HepG2 (cell line): ENCODE results near the gene BTBD17. TPM values are rescaled to one million over a fixed set of nuclear protein-coding genes. Genes with fewer than 3 reads are reported as not detected.

Experiments
- ATAC-seq: fragments of 200-7000 bp; cut with Tn5 transposase; 3 replicates; pipeline ENCODE4 v1.9.1; 2020; ENCODE audit warnings: mild to moderate bottlenecking, moderate library complexity
- BruUV-seq: library from RNA; stranded (reverse); fragments of 400-500 nt; replicated peaks from 2 replicates; lab custom pipeline; 2021; lab: Mats Ljungman, UMichigan
- CTCF ChIA-PET: fragments of 300-600 bp; formaldehyde crosslinking; extraction: SDS; loops from one replicate; lab custom pipeline; 2021; ENCODE audit warnings: low total read pairs, inconsistent platforms, low intra/inter-chr PET ratio; lab: Yijun Ruan, JAX
- POLR2A ChIA-PET: fragments of 350-600 bp; sonication (Branson Sonifier 250); formaldehyde crosslinking; loops from one replicate; lab custom pipeline; 2020; ENCODE audit warnings: antibody characterized with exemption, inconsistent platforms; lab: Yijun Ruan, JAX
- DNase-seq: peaks from one replicate; pipeline ENCODE4 v3.0.0-alpha.2; 2015; ENCODE audit warnings: low spot score
- FAIRE-seq: peaks from 3 replicates; lab custom pipeline; 2011; peaks lifted over from hg19 to GRCh38; lab: Jason Lieb, UNC
- H2AFZ ChIP-seq: one replicate; pipeline ENCODE4 v1.6.1; 2011; ENCODE audit warnings: low read length, inconsistent platforms
- H3K27ac ChIP-seq: fragments of 300-600 bp; 3 replicates; pipeline ENCODE4 v1.8.0; 2011; ENCODE audit warnings: mixed run types, mild to moderate bottlenecking, mixed read lengths, low read length, inconsistent platforms; ENCODE audit not compliant: insufficient read depth; ENCODE audit errors: extremely low read length
- H3K27me3 ChIP-seq, 2 experiments: fragments of 200-600 bp in 1 of 2; 2 replicates in 1 of 2; 3 replicates in 1 of 2; pipeline versions ENCODE4 v1.6.0 to v1.8.0; 2011; ENCODE audit warnings: low read length in 2 of 2, mild to moderate bottlenecking in 2 of 2, moderate library complexity in 2 of 2, inconsistent platforms in 1 of 2; ENCODE audit not compliant: insufficient read depth in 2 of 2, control insufficient read depth in 1 of 2
- H3K36me3 ChIP-seq, 2 experiments: fragments of 200-600 bp in 1 of 2; replicated peaks in 1 of 2; 2 replicates in 1 of 2; 3 replicates in 1 of 2; pipeline versions ENCODE4 v1.5.1 to v1.8.0; 2011; ENCODE audit warnings: low read length in 2 of 2, inconsistent platforms in 1 of 2; ENCODE audit not compliant: insufficient read depth in 2 of 2, control insufficient read depth in 1 of 2
- H3K4me1 ChIP-seq: 2 replicates; pipeline ENCODE4 v1.5.1; 2012; ENCODE audit warnings: low read length, inconsistent platforms; ENCODE audit not compliant: insufficient read depth
- H3K4me2 ChIP-seq: 2 replicates; pipeline ENCODE4 v1.6.0; 2011; ENCODE audit warnings: low read depth, low read length, inconsistent platforms
- H3K4me3 ChIP-seq, 3 experiments: fragments of 200-600 bp in 1 of 3; sonication (generic), shearing (Covaris generic) in 1 of 3; replicated peaks in 1 of 3; 2 replicates each; pipeline ENCODE4 v1.5.1; 2011 to 2016; ENCODE audit warnings: low read length in 3 of 3, inconsistent platforms in 2 of 3, low read depth in 2 of 3, mild to moderate bottlenecking in 2 of 3, control low read depth in 1 of 3, mixed read lengths in 1 of 3; ENCODE audit not compliant: insufficient read depth in 1 of 3
- H3K79me2 ChIP-seq: one replicate; pipeline ENCODE4 v1.6.1; 2011; ENCODE audit warnings: low read length, inconsistent platforms; ENCODE audit not compliant: insufficient read depth
- H3K9ac ChIP-seq: 2 replicates; pipeline ENCODE4 v1.6.0; 2011; ENCODE audit warnings: mild to moderate bottlenecking, low read depth, low read length, inconsistent platforms; ENCODE audit not compliant: insufficient read depth
- H3K9me3 ChIP-seq: 2 replicates; pipeline ENCODE4 v1.5.1; 2012; ENCODE audit warnings: mild to moderate bottlenecking, low read length
- H4K20me1 ChIP-seq: 2 replicates; pipeline ENCODE4 v1.6.0; 2011; ENCODE audit warnings: inconsistent platforms, mild to moderate bottlenecking, low read length, moderate library complexity; ENCODE audit not compliant: insufficient read depth
- BHLHE40 ChIP-seq: IDR thresholded peaks from 2 replicates; pipeline ENCODE4 v1.6.1; 2011; ENCODE audit warnings: low read length, improper control_type of control experiment
- HCFC1 ChIP-seq: fragments of 150-350 bp; IDR thresholded peaks from 2 replicates; pipeline ENCODE4 v1.6.1; 2014; ENCODE audit warnings: low read depth, low read length
- MTA1 ChIP-seq: sonication (generic); formaldehyde crosslinking; IDR thresholded peaks from 2 replicates; pipeline ENCODE4 v1.4.0; 2020; ENCODE audit warnings: missing genetic modification reagents, mild to moderate bottlenecking, borderline replicate concordance
- NCOA5 ChIP-seq: sonication (generic); formaldehyde crosslinking; IDR thresholded peaks from 2 replicates; pipeline ENCODE4 v1.4.0; 2020; ENCODE audit warnings: missing genetic modification reagents
- NRL ChIP-seq: sonication (generic); formaldehyde crosslinking; IDR thresholded peaks from 2 replicates; pipeline ENCODE4 v1.5.0; 2020; ENCODE audit warnings: missing genetic modification reagents, mild to moderate bottlenecking, moderate library complexity, borderline replicate concordance
- POLR2A ChIP-seq, 2 experiments: IDR thresholded peaks; 2 replicates each; pipeline ENCODE4 v1.6.1; 2011; ENCODE audit warnings: low read depth in 2 of 2, low read length in 2 of 2, mild to moderate bottlenecking in 1 of 2, moderate library complexity in 1 of 2; ENCODE audit not compliant: insufficient read depth in 1 of 2
- RERE ChIP-seq: IDR thresholded peaks from 2 replicates; pipeline ENCODE4 v1.6.1; 2016; ENCODE audit warnings: low read depth, missing genetic modification reagents, missing compliant biosample characterization
- TMF1 ChIP-seq: sonication (generic); formaldehyde crosslinking; IDR thresholded peaks from 2 replicates; pipeline ENCODE4 v1.8.1; 2022; ENCODE audit warnings: low read depth, missing genetic modification reagents
- ZBTB1 ChIP-seq: sonication (generic); formaldehyde crosslinking; IDR thresholded peaks from 2 replicates; pipeline ENCODE4 v1.4.0; 2020; ENCODE audit warnings: missing genetic modification reagents, borderline replicate concordance
- ZNF263 ChIP-seq: sonication (generic); formaldehyde crosslinking; IDR thresholded peaks from 2 replicates; pipeline ENCODE4 v1.4.0; 2020; ENCODE audit warnings: missing genetic modification reagents
- ZNF441 ChIP-seq: sonication (generic); formaldehyde crosslinking; IDR thresholded peaks from 2 replicates; pipeline ENCODE4 v1.7.0; 2021; ENCODE audit warnings: missing genetic modification reagents, borderline replicate concordance
- ZNF773 ChIP-seq: sonication (generic); formaldehyde crosslinking; IDR thresholded peaks from 2 replicates; pipeline ENCODE4 v1.4.0; 2020; ENCODE audit warnings: missing genetic modification reagents, borderline replicate concordance
- ZNF776 ChIP-seq: sonication (generic); formaldehyde crosslinking; IDR thresholded peaks from 2 replicates; pipeline ENCODE4 v1.4.0; 2020; ENCODE audit warnings: mild to moderate bottlenecking, missing genetic modification reagents
- WGBS: methylation state at CpG from one replicate; pipeline ENCODE4 v1.1.6; 2017; ENCODE audit warnings: low lambda C conversion rate; 5-methylcytosine and 5-hydroxymethylcytosine counted together
- in situ Hi-C: cut with HindIII; loops from 2 replicates; pipeline ENCODE4 v1.10.0; 2017; ENCODE audit warnings: low pct_unique_long_range_greater_than_20kb; ENCODE audit not compliant: extremely low pct_ligation_motif_present
- intact Hi-C: fragments of 100-400 bp; cut with micrococcal nuclease; formaldehyde crosslinking; loops from one replicate; pipeline ENCODE4 v1.10.0; 2022; ENCODE audit not compliant: unreplicated experiment
- polyA plus RNA-seq, 8 experiments: library from polyadenylated mRNA; depleted of rRNA in 3 of 8; stranded (reverse) in 7 of 8; unstranded in 1 of 8; fragments of >200 nt; fragmentation: Illumina TruSeq in 4 of 8; extraction: Trizol in 4 of 8; gene quantifications; 2 replicates each; pipeline versions ENCODE4 v1.2.1 to v1.2.3, GENCODE V29; 2011 to 2016; ENCODE audit warnings: low read depth in 4 of 8, missing spikeins in 1 of 8, mixed read lengths in 1 of 8; ENCODE audit not compliant: insufficient read depth in 1 of 8
- total RNA-seq, 5 experiments: library from RNA; depleted of rRNA; stranded (reverse); fragments of >200 nt; fragmentation: Illumina TruSeq; extraction: Trizol; gene quantifications; 2 replicates each; pipeline ENCODE4 v1.2.3, GENCODE V29; 2016; ENCODE audit warnings: low read depth in 1 of 5
- TF ChIP-seq, protein P1 (sequence below): sonication (generic); formaldehyde crosslinking; IDR thresholded peaks from 2 replicates; pipeline ENCODE4 v1.9.0; 2022; ENCODE audit warnings: missing genetic modification reagents, mild to moderate bottlenecking, borderline replicate concordance

Gene BTBD17
- total and polyA plus RNA-seq, 2 of the 13 experiments (the other 11 are each of a cell fraction or from before 2014, with no cell fraction given): not detected

DNA sequence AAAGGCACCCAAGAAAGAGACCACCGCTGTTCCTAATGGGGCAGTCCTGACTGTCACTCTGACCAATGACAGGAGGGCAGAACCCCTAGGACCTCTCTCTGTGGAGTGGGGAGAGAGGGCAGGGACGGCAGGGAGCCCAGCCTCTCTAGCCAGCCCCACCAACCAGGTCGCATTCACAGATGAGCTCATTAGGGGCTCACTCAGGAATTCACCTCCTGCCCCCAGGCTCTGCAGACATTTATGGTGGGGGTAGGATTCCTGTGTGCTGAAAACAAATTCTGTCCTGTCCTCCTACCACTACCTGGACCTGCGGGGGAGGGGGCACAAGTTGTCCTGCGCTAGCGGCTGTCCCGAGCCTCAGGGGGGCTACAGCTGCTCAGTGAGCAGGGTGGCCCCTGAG, 42.5 kb upstream of the BTBD17 start:
- BruUV-seq: no TSS peak
- POLR2A ChIA-PET: interaction anchor here (1.2 kb wide), 1 partner anchor 10 kb away, joined by 3 read pairs; no protein-coding TSS in a partner anchor
- no peaks in the 10 kb centered on the region for H4K20me1 ChIP-seq

More for the DNA sequence above, 42.5 kb upstream of the BTBD17 start:
- Histone ChIP-seq H3K79me2 (no peaks in the 10 kb centered on the region), H3K9me3 (no peaks in the 10 kb centered on the region), H3K4me1 (peaks cover 7% of the 10 kb centered on the region), H3K27me3 (peaks cover 7 to 41% of the 10 kb centered on the region in 2 experiments; a peak in 4 of 5 replicates), H3K4me2 (no peak overlapping the region), H2AFZ (no peak overlapping the region), H3K27ac (no peak overlapping the region), H3K4me3 (no peak overlapping the region)
- intact Hi-C loops (no loop called here), in situ Hi-C loops (no loop called here)
- CTCF ChIA-PET: no interaction called here
- WGBS: 58% methylated on average over 5 of the region's 7 CpGs
- ATAC-seq (0 out of 3 replicates have a peak, but pooled peaks have one; percentile 13), FAIRE-seq (no peak)
- TF ChIP-seq ZNF263 (CRISPR knock-in tag): no peak
- no peak for TF ChIP-seq POLR2A (IDR thresholded peaks at IDR 0.05; ENCODE audit: insufficient read depth in 1 of 2, low read depth in 2 of 2, low read length in 2 of 2)
- TF ChIP-seq ZNF776: no peak
- no peak for TF ChIP-seq RERE (CRISPR knock-in tag)
- TF ChIP-seq NRL: no peak
- TF ChIP-seq, protein P1, sequence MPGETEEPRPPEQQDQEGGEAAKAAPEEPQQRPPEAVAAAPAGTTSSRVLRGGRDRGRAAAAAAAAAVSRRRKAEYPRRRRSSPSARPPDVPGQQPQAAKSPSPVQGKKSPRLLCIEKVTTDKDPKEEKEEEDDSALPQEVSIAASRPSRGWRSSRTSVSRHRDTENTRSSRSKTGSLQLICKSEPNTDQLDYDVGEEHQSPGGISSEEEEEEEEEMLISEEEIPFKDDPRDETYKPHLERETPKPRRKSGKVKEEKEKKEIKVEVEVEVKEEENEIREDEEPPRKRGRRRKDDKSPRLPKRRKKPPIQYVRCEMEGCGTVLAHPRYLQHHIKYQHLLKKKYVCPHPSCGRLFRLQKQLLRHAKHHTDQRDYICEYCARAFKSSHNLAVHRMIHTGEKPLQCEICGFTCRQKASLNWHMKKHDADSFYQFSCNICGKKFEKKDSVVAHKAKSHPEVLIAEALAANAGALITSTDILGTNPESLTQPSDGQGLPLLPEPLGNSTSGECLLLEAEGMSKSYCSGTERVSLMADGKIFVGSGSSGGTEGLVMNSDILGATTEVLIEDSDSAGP (CRISPR knock-in tag): no peak
- no peak for TF ChIP-seq ZNF773
- TF ChIP-seq MTA1: no peak
- TF ChIP-seq NCOA5 (CRISPR knock-in tag): no peak
- no peak for TF ChIP-seq TMF1 (CRISPR knock-in tag)
- TF ChIP-seq HCFC1: no peak
- no peak for TF ChIP-seq ZNF441
- TF ChIP-seq ZBTB1 (CRISPR knock-in tag): no peak
- no peak for TF ChIP-seq BHLHE40
- TF ChIP-seq, all 625 proteins: peak for 0
- H3K9ac ChIP-seq: no peak overlapping the region
- H3K36me3 ChIP-seq: no peaks in the 10 kb centered on the region
- no peak for DNase-seq
